ENCODE measurements around the gene SF3A2. TPM values are rescaled to one million over a fixed set of nuclear protein-coding genes. Genes with fewer than 3 reads are reported as not detected.

Gene SF3A2
- total RNA-seq, 1 donor from 2014 or later = 28.7 TPM

DNA sequence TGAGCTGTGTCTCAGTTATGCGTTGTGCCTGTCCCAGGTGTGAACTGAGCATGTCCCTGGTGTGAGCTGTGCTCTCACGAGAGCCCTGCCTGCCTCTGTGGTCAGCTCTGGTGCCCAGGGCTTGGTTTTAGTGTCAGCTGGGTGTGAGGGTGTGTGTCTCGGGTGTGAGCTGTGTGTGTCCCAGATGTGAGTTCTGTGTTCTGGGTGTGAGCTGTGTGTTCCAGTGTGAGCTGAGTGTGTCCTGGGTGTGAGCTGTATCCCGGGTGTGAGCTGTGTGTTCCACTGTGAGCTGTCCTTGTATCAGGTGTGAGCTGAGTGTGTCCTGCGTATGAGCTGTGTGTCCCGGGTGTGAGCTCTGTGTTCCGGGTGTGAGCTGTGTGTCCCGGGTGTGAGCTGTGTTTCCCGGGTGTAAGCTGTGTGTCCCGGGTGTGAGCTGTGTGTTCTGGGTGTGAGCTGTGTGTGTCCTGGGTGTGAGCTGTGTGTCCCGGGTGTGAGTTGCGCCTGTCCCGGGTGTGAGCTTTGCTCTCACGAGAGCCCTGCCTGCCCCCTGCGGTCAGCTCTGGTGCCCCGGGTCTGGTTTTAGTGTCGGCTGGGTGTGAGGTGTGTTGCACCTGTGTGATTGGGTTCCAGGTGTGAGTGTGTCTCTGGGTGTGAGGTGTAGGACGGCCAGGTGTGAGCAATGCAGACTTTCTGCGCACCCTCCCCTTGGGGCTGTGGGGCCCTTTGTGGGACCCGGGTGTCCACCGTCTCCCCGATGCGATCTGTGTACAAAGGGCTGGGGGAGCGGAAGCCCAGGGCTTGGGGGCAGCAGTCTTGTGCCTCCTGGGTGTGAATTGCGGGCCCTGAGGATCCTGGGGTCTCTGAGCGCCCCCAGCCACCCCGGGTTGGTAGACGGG, 52.4 kb downstream of the SF3A2 start:
- Histone ChIP-seq H3K4me3 (peak overlapping the region; percentile 59), H3K9me3 (replicated peaks) (no peaks in the 10 kb centered on the region), H3K27me3 (ENCODE audit: low read depth) (peaks cover 89% of the 10 kb centered on the region), H3K27ac (replicated peaks) (no peak overlapping the region), H3K36me3 (no peaks in the 10 kb centered on the region), H3K4me1 (peaks cover 29% of the 10 kb centered on the region)
- intact Hi-C loops (cut with micrococcal nuclease) = no loop called here
- DNase-seq = no peak
- TF ChIP-seq CTCF (IDR thresholded peaks at IDR 0.05; ENCODE audit: borderline replicate concordance) = no peak

GRCh38 chr19:2289714-2290435, 53.3 kb downstream of the SF3A2 start:
- peaks cover 37% of the 10 kb centered on the region for H3K4me1 ChIP-seq
- intact Hi-C loops (cut with micrococcal nuclease) = no loop called here
- TF ChIP-seq CTCF (IDR thresholded peaks at IDR 0.05; ENCODE audit: borderline replicate concordance) = no peak
- peak; percentile 42 for DNase-seq
- H3K36me3 ChIP-seq = no peaks in the 10 kb centered on the region
- H3K4me3 ChIP-seq = peak overlapping the region; percentile 59
- peaks cover 93% of the 10 kb centered on the region for H3K27me3 ChIP-seq (ENCODE audit: low read depth)
- no peaks in the 10 kb centered on the region for H3K9me3 ChIP-seq (replicated peaks)
- peak overlapping the region; percentile 33 for H3K27ac ChIP-seq (replicated peaks)

DNA sequence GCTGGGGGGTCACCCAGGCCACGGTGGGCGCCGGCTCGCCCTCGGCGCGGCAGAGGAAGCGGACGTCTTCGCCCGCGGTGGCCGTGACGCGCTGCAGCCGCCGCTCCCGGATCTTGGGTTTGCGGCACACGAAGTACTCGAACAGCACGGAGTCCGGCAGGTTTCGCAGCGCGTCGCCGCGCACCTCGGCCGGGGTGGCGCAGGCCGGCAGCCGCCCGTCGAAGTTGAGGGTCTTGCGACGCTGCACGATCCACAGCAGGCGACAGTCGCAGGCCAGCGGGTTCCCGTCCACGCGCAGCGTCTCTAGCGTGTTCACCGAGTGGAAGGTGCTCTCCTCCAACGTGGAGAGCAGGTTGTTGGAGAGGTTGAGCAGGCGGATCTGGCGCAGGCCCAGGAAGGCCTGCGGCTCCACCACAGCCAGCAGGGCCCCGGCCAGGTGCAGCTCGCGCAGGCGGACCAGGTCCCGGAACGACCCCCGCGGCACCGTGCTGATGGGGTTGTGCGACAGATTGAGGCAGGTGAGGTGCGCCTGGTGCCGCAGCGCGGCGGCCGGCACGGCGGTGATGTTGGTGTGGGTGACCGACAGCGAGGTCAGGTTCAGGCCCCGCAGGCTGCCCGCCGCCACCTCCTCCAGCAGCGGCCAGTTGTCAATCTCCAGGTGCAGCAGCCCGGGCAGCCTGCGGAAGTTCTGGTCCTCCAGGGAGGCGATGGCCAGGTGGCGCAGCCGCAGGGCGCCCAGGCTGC, 54.0 kb downstream of the SF3A2 start:
- Histone ChIP-seq H3K4me1 (peaks cover 44% of the 10 kb centered on the region), H3K27me3 (ENCODE audit: low read depth) (peaks cover 90% of the 10 kb centered on the region), H3K36me3 (no peaks in the 10 kb centered on the region), H3K4me3 (peak overlapping the region; percentile 59), H3K27ac (replicated peaks) (peak overlapping the region; percentile 33), H3K9me3 (replicated peaks) (no peaks in the 10 kb centered on the region)
- TF ChIP-seq CTCF (IDR thresholded peaks at IDR 0.05; ENCODE audit: borderline replicate concordance) = no peak
- intact Hi-C loops (cut with micrococcal nuclease) = no loop called here
- no peak for DNase-seq

DNA sequence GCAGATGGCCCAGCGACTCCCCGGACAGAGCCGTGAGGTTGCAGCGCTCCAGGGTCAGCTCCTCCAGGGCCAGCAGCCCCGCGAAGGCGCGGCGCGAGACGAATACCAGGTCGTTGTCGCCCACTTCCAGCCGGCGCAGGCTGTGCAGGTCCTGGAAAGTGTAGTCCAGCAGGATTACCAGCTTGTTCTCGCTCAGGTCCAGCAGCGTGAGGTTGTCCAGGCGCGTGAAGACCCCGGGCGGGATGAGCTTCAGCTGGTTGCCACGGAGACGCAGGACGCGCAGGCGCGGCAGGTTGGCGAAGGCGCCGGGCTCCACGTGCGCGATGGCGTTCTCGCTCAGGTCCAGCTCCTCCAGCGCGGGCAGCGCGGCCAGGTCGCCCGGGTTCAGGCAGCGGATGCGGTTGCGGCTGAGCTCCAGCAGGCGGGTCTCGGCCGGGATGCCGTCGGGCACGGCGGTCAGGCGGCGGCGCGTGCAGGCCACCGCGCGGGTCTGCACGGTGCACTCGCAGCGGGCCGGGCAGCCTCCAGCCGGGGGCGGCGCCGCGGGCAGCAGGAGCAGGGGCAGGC, 54.6 kb downstream of the SF3A2 start:
- H3K36me3 ChIP-seq = no peaks in the 10 kb centered on the region
- H3K27me3 ChIP-seq (ENCODE audit: low read depth) = peaks cover 90% of the 10 kb centered on the region
- peaks cover 44% of the 10 kb centered on the region for H3K4me1 ChIP-seq
- peak overlapping the region; percentile 59 for H3K4me3 ChIP-seq
- TF ChIP-seq CTCF (IDR thresholded peaks at IDR 0.05; ENCODE audit: borderline replicate concordance) = no peak
- no peak for DNase-seq
- H3K9me3 ChIP-seq (replicated peaks) = no peaks in the 10 kb centered on the region
- no peak overlapping the region for H3K27ac ChIP-seq (replicated peaks)
- intact Hi-C loops (cut with micrococcal nuclease) = no loop called here

Data from left ventricle myocardium inferior (tissue), 1 donor.